GM12878 (cell line): ENCODE data around the gene MUL1. TPM values are rescaled to one million over a fixed set of nuclear protein-coding genes. Genes with fewer than 3 reads are reported as not detected.

ENCODE experiments used
- ATAC-seq: fragments of 200-7000 bp; cut with Tn5 transposase; 3 replicates; pipeline ENCODE4 v1.9.1; 2020; ENCODE audit warnings: mild to moderate bottlenecking, moderate library complexity
- BruUV-seq: library from RNA; stranded (reverse); fragments of 400-500 nt; replicated peaks from 2 replicates; lab custom pipeline; 2021; lab: Mats Ljungman, UMichigan
- CTCF ChIA-PET: fragments of 300-600 bp; sonication (Branson Sonifier 250); formaldehyde crosslinking; extraction: SDS; loops from one replicate; lab custom pipeline; 2021; ENCODE audit warnings: inconsistent platforms; lab: Yijun Ruan, JAX
- POLR2A ChIA-PET: fragments of 350-600 bp; formaldehyde crosslinking; extraction: SDS; loops from one replicate; lab custom pipeline; 2021; ENCODE audit warnings: inconsistent platforms; lab: Charles Lee
- RAD21 ChIA-PET: fragments of 300-600 bp; sonication (Branson Sonifier 250); formaldehyde crosslinking; loops from one replicate; lab custom pipeline; 2023; ENCODE audit warnings: antibody characterized with exemption; ENCODE audit not compliant: unreplicated experiment; lab: Charles Lee
- SMC1A ChIA-PET: fragments of 300-600 bp; sonication (Branson Sonifier 250); formaldehyde crosslinking; loops from one replicate; lab custom pipeline; 2023; ENCODE audit not compliant: unreplicated experiment, uncharacterized antibody; lab: Charles Lee
- DNase-seq: peaks from one replicate; pipeline ENCODE4 v3.0.0-alpha.2; 2011; ENCODE audit warnings: low read depth, low spot score
- FAIRE-seq: peaks from 3 replicates; lab custom pipeline; 2011; peaks lifted over from hg19 to GRCh38; lab: Jason Lieb, UNC
- H2AFZ ChIP-seq: 2 replicates; pipeline ENCODE4 v1.6.0; 2011; ENCODE audit warnings: low read depth, low read length, control low read depth; ENCODE audit not compliant: control insufficient read depth
- H3K27ac ChIP-seq: 2 replicates; pipeline ENCODE4 v1.5.1; 2011; ENCODE audit warnings: control low read depth; ENCODE audit not compliant: control insufficient read depth, insufficient read depth
- H3K27me3 ChIP-seq, 2 experiments: replicated peaks in 1 of 2; 2 replicates each; pipeline versions ENCODE4 v1.6.0 to v1.6.1; 2011; ENCODE audit warnings: low read length in 1 of 2; ENCODE audit not compliant: control insufficient read depth in 2 of 2, insufficient read depth in 2 of 2
- H3K36me3 ChIP-seq, 2 experiments: 2 replicates each; pipeline ENCODE4 v1.5.1; 2011; ENCODE audit warnings: low read length in 1 of 2; ENCODE audit not compliant: control insufficient read depth in 2 of 2, insufficient read depth in 2 of 2
- H3K4me1 ChIP-seq: 2 replicates; pipeline ENCODE4 v1.6.1; 2011; ENCODE audit warnings: mild to moderate bottlenecking, low read length, moderate library complexity, mixed read lengths; ENCODE audit not compliant: control insufficient read depth, insufficient read depth
- H3K4me2 ChIP-seq: 2 replicates; pipeline ENCODE4 v1.6.0; 2011; ENCODE audit warnings: control low read depth; ENCODE audit not compliant: control insufficient read depth, insufficient read depth
- H3K4me3 ChIP-seq: fragments of 200-600 bp; sonication (generic); 2 replicates; pipeline ENCODE4 v1.5.1; 2016
- H3K79me2 ChIP-seq: 2 replicates; pipeline ENCODE4 v1.6.0; 2011; ENCODE audit warnings: low read length; ENCODE audit not compliant: control insufficient read depth, insufficient read depth
- H3K9ac ChIP-seq: 2 replicates; pipeline ENCODE4 v1.8.0; 2011; ENCODE audit warnings: low read length, control low read depth, mixed read lengths; ENCODE audit not compliant: control insufficient read depth, insufficient read depth
- H3K9me3 ChIP-seq: replicated peaks from 3 replicates; pipeline ENCODE4 v1.5.1; 2011; ENCODE audit warnings: mild to moderate bottlenecking, low read length; ENCODE audit not compliant: control insufficient read depth, insufficient read depth
- H4K20me1 ChIP-seq: 2 replicates; pipeline ENCODE4 v1.6.0; 2011; ENCODE audit not compliant: control insufficient read depth, insufficient read depth
- CHD2 ChIP-seq: IDR thresholded peaks from 2 replicates; pipeline ENCODE4 v1.6.1; 2011; ENCODE audit warnings: low read depth, low read length, improper control_type of control experiment, borderline replicate concordance
- DPF2 ChIP-seq: fragments of 450-650 bp; IDR thresholded peaks from 2 replicates; pipeline ENCODE4 v1.6.1; 2017; ENCODE audit warnings: mild to moderate bottlenecking
- HDAC6 ChIP-seq: fragments of 200-600 bp; sonication (generic); IDR thresholded peaks from one replicate; pipeline ENCODE4 v1.8.0; 2017; ENCODE audit warnings: antibody characterized with exemption; ENCODE audit not compliant: unreplicated experiment
- HDGF ChIP-seq: fragments of 450-650 bp; IDR thresholded peaks from 2 replicates; pipeline ENCODE4 v1.6.1; 2016; ENCODE audit warnings: antibody characterized with exemption
- JUNB ChIP-seq: IDR thresholded peaks from 2 replicates; pipeline ENCODE4 v1.6.1; 2016; ENCODE audit warnings: antibody characterized with exemption, mild to moderate bottlenecking
- MXI1 ChIP-seq: fragments of 150-350 bp; IDR thresholded peaks from 2 replicates; pipeline ENCODE4 v1.6.1; 2011; ENCODE audit warnings: low read depth, mild to moderate bottlenecking, inconsistent platforms, low read length, improper control_type of control experiment
- SKIL ChIP-seq: fragments of 450-650 bp; IDR thresholded peaks from 2 replicates; pipeline ENCODE4 v1.6.1; 2017; ENCODE audit warnings: mild to moderate bottlenecking, low read depth, inconsistent platforms; ENCODE audit not compliant: poor library complexity, severe bottlenecking
- WGBS: methylation state at CpG from one replicate; pipeline ENCODE4 v1.1.6; 2016; ENCODE audit warnings: low lambda C conversion rate; ENCODE audit not compliant: insufficient replicate concordance, insufficient coverage; ENCODE audit errors: missing lambda C conversion rate; 5-methylcytosine and 5-hydroxymethylcytosine counted together
- in situ Hi-C: fragments of 300-500 bp; cut with MboI; formaldehyde crosslinking; loops from 9 replicates; pipeline ENCODE4 v1.14.3; 2018; ENCODE audit warnings: mixed read lengths
- intact Hi-C: fragments of 100-400 bp; cut with micrococcal nuclease; formaldehyde crosslinking; loops from one replicate; pipeline ENCODE4 v1.14.2; 2022; ENCODE audit not compliant: unreplicated experiment
- polyA plus RNA-seq, 11 experiments: library from polyadenylated mRNA; depleted of rRNA in 4 of 11; unstranded in 6 of 11; stranded (reverse) in 5 of 11; fragments of >200 nt; fragmentation: Nextera tagmentation in 4 of 11; fragmentation: Illumina TruSeq in 1 of 11; extraction: Ambion mirVana in 4 of 11; extraction: Trizol in 1 of 11; gene quantifications; 1 replicate in 1 of 11; 2 replicates in 10 of 11; pipeline versions ENCODE4 v1.2.1 to v1.2.3, GENCODE V29; 2011 to 2016; ENCODE audit warnings: inconsistent platforms in 2 of 11, missing spikeins in 2 of 11, low read depth in 1 of 11
- total RNA-seq, 4 experiments: library from RNA; depleted of rRNA in 3 of 4; stranded (reverse); fragments of >200 nt in 3 of 4; fragmentation: Illumina TruSeq in 1 of 4; extraction: Trizol in 1 of 4; gene quantifications; 2 replicates each; pipeline versions ENCODE4 v1.2.1 to v1.2.3, GENCODE V29; 2013 to 2021

The MUL1 gene
- total and polyA plus RNA-seq, 10 of the 15 experiments (the other 5 are each of a cell fraction or from before 2014, with no cell fraction given): 4.9 to 27.0 (median 15.5) TPM

- WGBS: 5% methylated on average over 2 of the region's 2 CpGs
- ATAC-seq: no peak
- H3K4me3 ChIP-seq: no peak overlapping the region
- no TSS peak for BruUV-seq
- SMC1A ChIA-PET: no interaction called here
- H4K20me1 ChIP-seq: no peaks in the 10 kb centered on the region
- no peak overlapping the region for H2AFZ ChIP-seq
- no peak overlapping the region for H3K4me2 ChIP-seq
- no peaks in the 10 kb centered on the region for H3K36me3 ChIP-seq
- POLR2A ChIA-PET: no interaction called here
- in situ Hi-C loops (no loop called here), intact Hi-C loops (no loop called here)
- RAD21 ChIA-PET: no interaction called here
- FAIRE-seq: no peak
- no peak overlapping the region for H3K27ac ChIP-seq
- no peaks in the 10 kb centered on the region; the same call in 2 of the 3 replicates for H3K9me3 ChIP-seq
- TF ChIP-seq SKIL (no peak), JUNB (no peak), DPF2 (no peak), HDGF (no peak), CHD2 (no peak), HDAC6 (no peak), MXI1 (no peak)
- DNase-seq: no peak
- CTCF ChIA-PET: no interaction called here
- no peaks in the 10 kb centered on the region for H3K4me1 ChIP-seq
- H3K9ac ChIP-seq: no peak overlapping the region
- H3K79me2 ChIP-seq: no peaks in the 10 kb centered on the region
- no peaks in the 10 kb centered on the region; a peak in 1 of 4 replicates for H3K27me3 ChIP-seq
Observed at GRCh38 chr1:20458717-20459116, 49.2 kb downstream of the MUL1 start.
